IPS-NIHi7 (cell line): Measurements from ENCODE around the gene FARP2.

ENCODE experiments used
- DNase-seq: peaks from one replicate; pipeline ENCODE4 v3.0.0; 2012; ENCODE audit warnings: mixed read lengths; ENCODE audit errors: extremely low spot score

FARP2 gene

GRCh38 chr2:241489733-241490680, 133.9 kb downstream of the FARP2 start:
- DNase-seq: no peak

- DNase-seq: no peak
Observed at GRCh38 chr2:241490825-241491506, 134.9 kb downstream of the FARP2 start.

GRCh38 chr2:241491549-241492173, 135.6 kb downstream of the FARP2 start:
- no peak for DNase-seq

- DNase-seq: no peak
Observed at GRCh38 chr2:241492174-241492565, 136.1 kb downstream of the FARP2 start.

GRCh38 chr2:241493092-241493491, 137.0 kb downstream of the FARP2 start:
- DNase-seq: no peak

GRCh38 chr2:241494311-241494908, 138.3 kb downstream of the FARP2 start:
- no peak for DNase-seq

- no peak for DNase-seq
Observed at GRCh38 chr2:241495172-241496002, 139.3 kb downstream of the FARP2 start.

GRCh38 chr2:241496003-241496707, 140.1 kb downstream of the FARP2 start:
- DNase-seq: no peak

GRCh38 chr2:241496904-241497877, 141.1 kb downstream of the FARP2 start:
- no peak for DNase-seq

GRCh38 chr2:241498115-241499070, 142.3 kb downstream of the FARP2 start:
- no peak for DNase-seq

- no peak for DNase-seq
Observed at GRCh38 chr2:241499146-241499965, 143.3 kb downstream of the FARP2 start.

- DNase-seq: no peak
Observed at GRCh38 chr2:241500016-241500415, 143.9 kb downstream of the FARP2 start.

- DNase-seq: no peak
Observed at GRCh38 chr2:241500431-241500975, 144.4 kb downstream of the FARP2 start.

GRCh38 chr2:241501099-241501541, 145.0 kb downstream of the FARP2 start:
- DNase-seq: no peak

- no peak for DNase-seq
Observed at GRCh38 chr2:241501551-241501950, 145.5 kb downstream of the FARP2 start.

GRCh38 chr2:241502281-241502680, 146.2 kb downstream of the FARP2 start:
- DNase-seq: no peak
